ENCODE results near the gene HIGD1B.
A peak's percentile ranks its signal among the peaks of the same experiment; 100 is the strongest.
"Not testable (repeated sequence)": the region's sequence is repeated elsewhere in the genome, so short reads cannot be mapped to it uniquely, and the experiment has no call there.

HIGD1B gene

GRCh38 chr17:44847586-44847985 lies at the start of gene HIGD1B:
TSS of gene HIGD1B (plus strand) at chr17:44847883. CDS start at chr17:44848153, 270 bp downstream.
- intact Hi-C loops (cut with DNase I), result no loop called here
- no peak for DNase-seq

- intact Hi-C loops (cut with DNase I), result no loop called here
- no peak for DNase-seq
Observed at GRCh38 chr17:44798356-44798755, 49.3 kb upstream of the HIGD1B start.

GRCh38 chr17:44801880-44802279 lies 45.8 kb upstream of the HIGD1B start:
- peak in 1 of 42 donors; percentile 15 for DNase-seq
- intact Hi-C loops (cut with DNase I), result no loop called here

- intact Hi-C loops (cut with DNase I), result no loop called here
Observed at GRCh38 chr17:44804302-44805089, 43.2 kb upstream of the HIGD1B start.

GRCh38 chr17:44807093-44807816 lies 40.4 kb upstream of the HIGD1B start:
- no peak for DNase-seq

More at GRCh38 chr17:44804302-44805089, 43.2 kb upstream of the HIGD1B start:
- no peak for DNase-seq

GRCh38 chr17:44807817-44808155 lies 39.9 kb upstream of the HIGD1B start:
- no peak for DNase-seq
- intact Hi-C loops (cut with DNase I), result no loop called here

More at GRCh38 chr17:44807093-44807816, 40.4 kb upstream of the HIGD1B start:
- intact Hi-C loops (cut with DNase I), result no loop called here

- DNase-seq, result no peak
- intact Hi-C loops (cut with DNase I), result no loop called here
Observed at GRCh38 chr17:44808156-44808555, 39.5 kb upstream of the HIGD1B start.

GRCh38 chr17:44808656-44809388 lies 38.9 kb upstream of the HIGD1B start:
- intact Hi-C loops (cut with DNase I); DNase-seq: not testable (repeated sequence)

GRCh38 chr17:44812263-44812662 lies 35.4 kb upstream of the HIGD1B start:
- no peak for DNase-seq
- intact Hi-C loops (cut with DNase I), result no loop called here

- intact Hi-C loops (cut with DNase I), result not testable (repeated sequence)
- peak in 1 of 42 donors; percentile 16 for DNase-seq
Observed at GRCh38 chr17:44818508-44818907, 29.2 kb upstream of the HIGD1B start.

- peak in 5 of 42 donors; percentile 3 to 48 (median 11) for DNase-seq
- intact Hi-C loops (cut with DNase I), result no loop called here
Observed at GRCh38 chr17:44820631-44821212, 27.0 kb upstream of the HIGD1B start.

- DNase-seq; intact Hi-C loops (cut with DNase I): not testable (repeated sequence)
Observed at GRCh38 chr17:44825236-44825635, 22.4 kb upstream of the HIGD1B start.

- intact Hi-C loops (cut with DNase I), result no loop called here
Observed at GRCh38 chr17:44826123-44826790, 21.4 kb upstream of the HIGD1B start.

GRCh38 chr17:44827863-44828262 lies 19.8 kb upstream of the HIGD1B start:
- DNase-seq, result no peak
- intact Hi-C loops (cut with DNase I), result no loop called here

More at GRCh38 chr17:44826123-44826790, 21.4 kb upstream of the HIGD1B start:
- no peak for DNase-seq

GRCh38 chr17:44828919-44829522 lies 18.7 kb upstream of the HIGD1B start:
- DNase-seq, result peak in 1 of 42 donors; percentile 8
- intact Hi-C loops (cut with DNase I), result no loop called here

- DNase-seq, result peak in 26 of 42 donors; percentile 4 to 60 (median 22)
Observed at GRCh38 chr17:44829523-44830358, 17.9 kb upstream of the HIGD1B start, which contains the start of gene GJC1. TSS of gene GJC1 (minus strand) at chr17:44830287. CDS start at chr17:44805817, 24,470 bp downstream.

More at GRCh38 chr17:44829523-44830358, 17.9 kb upstream of the HIGD1B start, which contains the start of gene GJC1:
- intact Hi-C loops (cut with DNase I), result no loop called here

All from head of caudate nucleus (tissue), 42 donors.